Cardiac muscle cell (in vitro differentiated cells and primary cell): ENCODE data around the gene ATP2B1. TPM values are rescaled to one million over a fixed set of nuclear protein-coding genes. Genes with fewer than 3 reads are reported as not detected.

ENCODE experiments used
- DNase-seq, 2 donors: peaks; one replicate each; pipeline versions ENCODE4 v3.0.0 to v3.0.0-alpha.2; 2010 to 2017; ENCODE audit warnings: low read depth in 1 of 2, low spot score in 1 of 2
- H3K27ac ChIP-seq: fragments of 200-600 bp; sonication (generic); 2 replicates; pipeline ENCODE4 v1.5.1; 2016
- H3K27me3 ChIP-seq: fragments of 200-600 bp; sonication (generic); 2 replicates; pipeline ENCODE4 v1.6.0; 2016; ENCODE audit warnings: control low read depth
- H3K36me3 ChIP-seq: fragments of 200-600 bp; sonication (generic); 2 replicates; pipeline ENCODE4 v1.5.1; 2016; ENCODE audit warnings: control low read depth
- H3K4me1 ChIP-seq: fragments of 200-600 bp; sonication (generic); 2 replicates; pipeline ENCODE4 v1.8.1; 2017; ENCODE audit warnings: low read depth, mild to moderate bottlenecking, mixed run types
- H3K4me3 ChIP-seq: fragments of 200-600 bp; sonication (generic); 2 replicates; pipeline ENCODE4 v1.5.1; 2016; ENCODE audit warnings: mild to moderate bottlenecking
- H3K9me3 ChIP-seq: fragments of 200-600 bp; sonication (generic); 2 replicates; pipeline ENCODE4 v1.5.1; 2017; ENCODE audit warnings: low read depth, mild to moderate bottlenecking, control low read depth
- CTCF ChIP-seq: IDR thresholded peaks from 2 replicates; pipeline ENCODE4 v1.5.1; 2012; ENCODE audit warnings: low read depth, mild to moderate bottlenecking, low read length
- polyA plus RNA-seq: library from polyadenylated mRNA; unstranded; fragments of >200 nt; fragmentation: Nextera tagmentation; extraction: Ambion mirVana; gene quantifications from 2 replicates; pipeline ENCODE4 v1.2.1, GENCODE V29; 2016
- total RNA-seq: library from RNA; depleted of rRNA; stranded (reverse); fragments of >200 nt; gene quantifications from 2 replicates; pipeline ENCODE4 v1.2.3, GENCODE V29; 2016

The ATP2B1 gene
- total and polyA plus RNA-seq, 2 experiments from 2014 or later: 29.0 to 41.5 TPM

- no peaks in the 10 kb centered on the region for H3K4me1 ChIP-seq
- no peak for TF ChIP-seq CTCF
- H3K27ac ChIP-seq: no peak overlapping the region
- no peak for DNase-seq
- no peak overlapping the region for H3K4me3 ChIP-seq
- H3K27me3 ChIP-seq: no peaks in the 10 kb centered on the region
- H3K36me3 ChIP-seq: peaks cover 6% of the 10 kb centered on the region
- no peaks in the 10 kb centered on the region for H3K9me3 ChIP-seq
Measured at GRCh38 chr12:89632778-89633177, 75.9 kb downstream of the ATP2B1 start.

GRCh38 chr12:89622115-89622514 lies 86.5 kb downstream of the ATP2B1 start:
- Histone ChIP-seq H3K27ac (no peak overlapping the region), H3K9me3 (no peaks in the 10 kb centered on the region), H3K27me3 (no peaks in the 10 kb centered on the region), H3K4me3 (no peak overlapping the region), H3K4me1 (no peaks in the 10 kb centered on the region), H3K36me3 (peaks cover 19% of the 10 kb centered on the region)
- TF ChIP-seq CTCF: no peak
- peak in 1 of 2 donors; percentile 18 for DNase-seq

GRCh38 chr12:89621521-89621920 lies 87.1 kb downstream of the ATP2B1 start:
- DNase-seq: peak in 1 of 2 donors; percentile 65
- Histone ChIP-seq H3K27me3 (no peaks in the 10 kb centered on the region), H3K27ac (no peak overlapping the region), H3K9me3 (no peaks in the 10 kb centered on the region), H3K36me3 (peaks cover 14% of the 10 kb centered on the region), H3K4me3 (no peak overlapping the region), H3K4me1 (no peaks in the 10 kb centered on the region)
- TF ChIP-seq CTCF: no peak

- H3K36me3 ChIP-seq: peaks cover 12% of the 10 kb centered on the region
- DNase-seq: no peak
- H3K9me3 ChIP-seq: no peaks in the 10 kb centered on the region
- H3K4me3 ChIP-seq: no peak overlapping the region
- no peak for TF ChIP-seq CTCF
- no peak overlapping the region for H3K27ac ChIP-seq
- no peaks in the 10 kb centered on the region for H3K27me3 ChIP-seq
- H3K4me1 ChIP-seq: no peaks in the 10 kb centered on the region
Measured at GRCh38 chr12:89619764-89620163, 88.9 kb downstream of the ATP2B1 start.

- Histone ChIP-seq H3K9me3 (no peaks in the 10 kb centered on the region), H3K27me3 (no peaks in the 10 kb centered on the region), H3K36me3 (no peaks in the 10 kb centered on the region), H3K4me1 (no peaks in the 10 kb centered on the region), H3K4me3 (no peak overlapping the region), H3K27ac (no peak overlapping the region)
- no peak for DNase-seq
- no peak for TF ChIP-seq CTCF
Measured at GRCh38 chr12:89618113-89618862, 90.3 kb downstream of the ATP2B1 start.
